IMR-90 (cell line): ENCODE measurements around the gene GLMP. TPM values are rescaled to one million over a fixed set of nuclear protein-coding genes. Genes with fewer than 3 reads are reported as not detected.

Experiments used
- ATAC-seq: fragments of 200-7000 bp; cut with Tn5 transposase; 2 replicates; pipeline ENCODE4 v1.9.1; 2020; ENCODE audit warnings: low read depth, mild to moderate bottlenecking, moderate library complexity
- BruUV-seq: library from RNA; stranded (reverse); fragments of 400-500 nt; replicated peaks from 2 replicates; lab custom pipeline; 2021; lab: Mats Ljungman, UMichigan
- CTCF ChIA-PET: fragments of 300-600 bp; formaldehyde crosslinking; extraction: SDS; loops from one replicate; lab custom pipeline; 2021; ENCODE audit warnings: antibody characterized with exemption; lab: Yijun Ruan, JAX
- POLR2A ChIA-PET: fragments of 300-600 bp; sonication (Branson Sonifier 250); formaldehyde crosslinking; loops from one replicate; lab custom pipeline; 2022; ENCODE audit warnings: antibody characterized with exemption; ENCODE audit not compliant: unreplicated experiment; lab: Charles Lee
- DNase-seq: peaks from one replicate; pipeline ENCODE4 v3.0.0; 2013
- H2AFZ ChIP-seq: replicated peaks from 2 replicates; pipeline ENCODE3; 2013; ENCODE audit warnings: low read length, mild to moderate bottlenecking; ENCODE audit not compliant: poor library complexity
- H2AK5ac ChIP-seq: 2 replicates; pipeline ENCODE4 v1.6.1; 2013; ENCODE audit warnings: low read depth, low read length, inconsistent platforms
- H2AK9ac ChIP-seq: replicated peaks from 2 replicates; pipeline ENCODE3; 2013; ENCODE audit warnings: mild to moderate bottlenecking, low read depth, low read length, moderate library complexity; ENCODE audit not compliant: poor library complexity
- H2BK120ac ChIP-seq: 2 replicates; pipeline ENCODE4 v1.6.1; 2013; ENCODE audit warnings: low read depth, low read length, inconsistent platforms
- H2BK15ac ChIP-seq: 3 replicates; pipeline ENCODE4 v1.6.1; 2013; ENCODE audit warnings: low read depth, low read length, inconsistent platforms
- H2BK20ac ChIP-seq: 2 replicates; pipeline ENCODE4 v1.6.1; 2013; ENCODE audit warnings: low read depth, mild to moderate bottlenecking, inconsistent platforms, low read length, moderate library complexity
- H2BK5ac ChIP-seq: 2 replicates; pipeline ENCODE4 v1.6.1; 2013; ENCODE audit warnings: mild to moderate bottlenecking, low read depth, low read length, inconsistent platforms; ENCODE audit not compliant: poor library complexity, severe bottlenecking
- H3K14ac ChIP-seq: replicated peaks from 2 replicates; pipeline ENCODE4 v1.6.1; 2013; ENCODE audit warnings: low read depth, low read length, inconsistent platforms
- H3K18ac ChIP-seq: 2 replicates; pipeline ENCODE4 v1.6.1; 2013; ENCODE audit warnings: low read depth, low read length, control low read depth
- H3K23ac ChIP-seq: 2 replicates; pipeline ENCODE4 v1.6.1; 2013; ENCODE audit warnings: low read depth, low read length, inconsistent platforms
- H3K27ac ChIP-seq: 2 replicates; pipeline ENCODE4 v1.5.1; 2013; ENCODE audit warnings: mild to moderate bottlenecking, control low read depth, low read length; ENCODE audit not compliant: insufficient read depth
- H3K27me3 ChIP-seq: 2 replicates; pipeline ENCODE4 v1.6.1; 2013; ENCODE audit warnings: low read length; ENCODE audit not compliant: control insufficient read depth, insufficient read depth
- H3K36me3 ChIP-seq: 2 replicates; pipeline ENCODE4 v1.6.1; 2013; ENCODE audit warnings: low read length, mixed read lengths; ENCODE audit not compliant: control insufficient read depth, insufficient read depth
- H3K4ac ChIP-seq: 2 replicates; pipeline ENCODE4 v1.6.1; 2013; ENCODE audit warnings: low read depth, low read length, inconsistent platforms
- H3K4me1 ChIP-seq: 2 replicates; pipeline ENCODE4 v1.6.1; 2013; ENCODE audit warnings: low read length, mixed read lengths; ENCODE audit not compliant: control insufficient read depth, insufficient read depth
- H3K4me2 ChIP-seq: 2 replicates; pipeline ENCODE4 v1.6.1; 2013; ENCODE audit warnings: low read depth, mild to moderate bottlenecking, control low read depth, low read length, moderate library complexity
- H3K4me3 ChIP-seq: 2 replicates; pipeline ENCODE4 v1.5.1; 2013; ENCODE audit warnings: low read depth, mild to moderate bottlenecking, control low read depth, low read length, moderate library complexity; ENCODE audit not compliant: insufficient read depth
- H3K56ac ChIP-seq: 2 replicates; pipeline ENCODE4 v1.6.1; 2013; ENCODE audit warnings: low read length, inconsistent platforms; ENCODE audit not compliant: insufficient read depth; ENCODE audit errors: extremely low read depth
- H3K79me1 ChIP-seq, 2 experiments: 2 replicates each; pipeline ENCODE4 v1.6.1; 2013; ENCODE audit warnings: low read length in 2 of 2, inconsistent platforms in 1 of 2, low read depth in 1 of 2
- H3K9ac ChIP-seq: 2 replicates; pipeline ENCODE4 v1.6.1; 2013; ENCODE audit warnings: low read depth, low read length, control low read depth
- H3K9me1 ChIP-seq: 2 replicates; pipeline ENCODE4 v1.6.1; 2013; ENCODE audit warnings: low read length, inconsistent platforms; ENCODE audit not compliant: insufficient read depth
- H3K9me3 ChIP-seq: 2 replicates; pipeline ENCODE4 v1.6.1; 2013; ENCODE audit warnings: low read length; ENCODE audit not compliant: control insufficient read depth, insufficient read depth
- H4K20me1 ChIP-seq: 2 replicates; pipeline ENCODE4 v1.6.1; 2013; ENCODE audit warnings: low read length, inconsistent platforms; ENCODE audit not compliant: insufficient read depth
- H4K5ac ChIP-seq: 2 replicates; pipeline ENCODE4 v1.6.1; 2013; ENCODE audit warnings: mild to moderate bottlenecking, low read depth, low read length, control low read depth
- H4K8ac ChIP-seq, 2 experiments: 2 replicates each; pipeline ENCODE4 v1.6.1; 2013; ENCODE audit warnings: low read depth in 2 of 2, low read length in 2 of 2, control low read depth in 1 of 2, inconsistent platforms in 1 of 2
- H4K91ac ChIP-seq: 2 replicates; pipeline ENCODE4 v1.6.1; 2013; ENCODE audit warnings: low read depth, low read length, inconsistent platforms; ENCODE audit not compliant: insufficient read depth
- CEBPB ChIP-seq: IDR thresholded peaks from 2 replicates; pipeline ENCODE4 v1.6.1; 2012; ENCODE audit warnings: low read depth, low read length, improper control_type of control experiment
- MAFK ChIP-seq: IDR thresholded peaks from 2 replicates; pipeline ENCODE4 v1.6.1; 2012; ENCODE audit warnings: low read depth, low read length, improper control_type of control experiment
- MAZ ChIP-seq: IDR thresholded peaks from 2 replicates; pipeline ENCODE4 v1.6.1; 2012; ENCODE audit warnings: low read depth, mild to moderate bottlenecking, low read length, improper control_type of control experiment, moderate library complexity, borderline replicate concordance
- NFE2L2 ChIP-seq: fragments of 150-350 bp; IDR thresholded peaks from 2 replicates; pipeline ENCODE4 v1.6.1; 2016; ENCODE audit warnings: low read depth, mild to moderate bottlenecking, low read length
- WGBS, 2 experiments: methylation state at CpG; one replicate each; pipeline versions ENCODE4 v1.1.5 to v1.1.7; 2013; ENCODE audit warnings: missing lambda C conversion rate in 2 of 2; ENCODE audit not compliant: insufficient read length in 1 of 2; ENCODE audit errors: extremely low coverage in 2 of 2; 5-methylcytosine and 5-hydroxymethylcytosine counted together
- dilution Hi-C: fragments of 300-500 bp; cut with HindIII; formaldehyde crosslinking; loops from one replicate; pipeline ENCODE4 v1.14.3; 2018; ENCODE audit warnings: low sequenced_read_pairs; ENCODE audit not compliant: unreplicated experiment
- in situ Hi-C: fragments of 300-500 bp; cut with MboI; formaldehyde crosslinking; loops from 3 replicates; pipeline ENCODE4 v1.14.3; 2019; ENCODE audit warnings: low sequenced_read_pairs, inconsistent platforms, mixed read lengths
- intact Hi-C: fragments of 100-400 bp; cut with micrococcal nuclease; formaldehyde crosslinking; loops from 2 replicates; pipeline ENCODE4 v1.10.0; 2022
- polyA plus RNA-seq, 3 experiments: library from polyadenylated mRNA; depleted of rRNA; stranded (reverse); fragments of >200 nt; gene quantifications; 2 replicates each; pipeline ENCODE4 v1.2.3, GENCODE V29; 2012; ENCODE audit warnings: low replicate concordance in 1 of 3
- total RNA-seq: library from RNA; depleted of rRNA; stranded (reverse); fragments of >200 nt; gene quantifications from 2 replicates; pipeline ENCODE4 v1.2.3, GENCODE V29; 2012

GLMP gene
- total and polyA plus RNA-seq, 2 of the 4 experiments (the other 2 are of a cell fraction): 32.6 to 43.1 TPM

- Histone ChIP-seq H3K4me2 (no peak overlapping the region), H4K91ac (no peak overlapping the region), H3K27me3 (no peaks in the 10 kb centered on the region), H3K9me3 (no peaks in the 10 kb centered on the region), H2AK5ac (no peak overlapping the region), H3K79me1 (peaks cover 14 to 37% of the 10 kb centered on the region in 2 experiments), H2AK9ac (no peak overlapping the region), H3K36me3 (peaks cover 71% of the 10 kb centered on the region), H2BK15ac (no peak overlapping the region), H3K56ac (no peak overlapping the region), H4K8ac (no peak overlapping the region), H2BK20ac (no peak overlapping the region), H3K4me1 (peaks cover 3% of the 10 kb centered on the region), H3K18ac (no peak overlapping the region), H3K9me1 (peaks cover 4% of the 10 kb centered on the region; the same call in 1 of the 2 replicates), H3K9ac (no peak overlapping the region), H2AFZ (no peak overlapping the region), H2BK120ac (no peak overlapping the region), H3K4me3 (no peak overlapping the region), H2BK5ac (no peak overlapping the region), H4K20me1 (peaks cover 15% of the 10 kb centered on the region), H3K23ac (no peak overlapping the region), H4K5ac (no peak overlapping the region), H3K4ac (no peak overlapping the region), H3K14ac (no peak overlapping the region), H3K27ac (no peak overlapping the region)
- TF ChIP-seq MAZ (no peak), NFE2L2 (no peak), MAFK (no peak), CEBPB (no peak)
- WGBS, 2 experiments: no CpG with 5 or more reads among the region's 2 CpGs
- ChIA-PET POLR2A (no interaction called here), CTCF (no interaction called here)
- DNase-seq (no peak), ATAC-seq (no peak)
- intact Hi-C loops: no loop called here
- dilution Hi-C loops: no loop called here
- no TSS peak for BruUV-seq
- in situ Hi-C loops: no loop called here
These were observed 37.8 kb downstream of the GLMP start for GRCh38 chr1:156257711-156258110.
